ENCODE data around the gene CACNA1B. TPM values are rescaled to one million over a fixed set of nuclear protein-coding genes. Genes with fewer than 3 reads are reported as not detected.

CACNA1B gene
- total RNA-seq, 1 experiment from 2014 or later, result 1.7 TPM

DNA sequence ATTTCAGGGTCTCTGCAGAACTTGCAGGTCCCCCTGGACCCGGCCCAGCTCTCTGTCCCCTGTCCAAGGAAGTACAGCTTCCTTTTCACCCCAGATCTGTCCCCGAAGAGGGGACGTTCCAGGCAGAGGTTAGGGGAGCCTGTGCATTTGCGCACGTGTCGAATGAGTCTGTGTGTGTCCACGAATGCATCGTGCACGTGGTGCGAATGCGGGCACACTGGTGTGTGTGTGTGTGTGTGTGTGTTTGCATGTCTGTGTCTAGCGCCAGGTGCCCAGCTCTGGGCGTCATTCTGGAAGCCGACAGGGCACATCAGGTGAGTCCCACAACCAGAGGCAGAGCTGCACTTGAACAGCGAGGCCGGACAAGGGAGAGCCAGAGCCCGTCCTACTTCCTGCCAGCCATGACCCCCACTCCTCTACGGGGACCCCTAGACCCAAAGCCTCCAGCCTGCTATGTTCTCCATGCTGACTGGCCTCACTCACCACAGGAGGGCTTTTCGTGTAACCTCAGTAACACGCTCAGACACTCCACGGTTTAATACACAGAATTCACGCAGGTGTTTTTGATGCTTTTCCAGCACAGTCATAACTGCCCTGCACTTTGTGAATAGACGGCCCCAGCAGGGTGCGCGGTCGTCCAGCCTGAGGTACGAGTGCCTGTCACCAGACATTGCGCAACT, 41.3 kb upstream of the CACNA1B start:
- H3K27ac ChIP-seq (ENCODE audit: low read depth, low read length), result no peak overlapping the region
- RAD21 ChIA-PET (ENCODE audit: low non-redundant PET in 1 of 2, low total read pairs in 2 of 2, uncharacterized antibody in 2 of 2, unreplicated experiment in 2 of 2), result no interaction called here
- H3K27me3 ChIP-seq (ENCODE audit: insufficient read depth, low read length), result no peaks in the 10 kb centered on the region
- ATAC-seq (no peak; the same call in 1 of the 2 replicates), DNase-seq (ENCODE audit: low read depth, low spot score) (no peak)
- intact Hi-C loops (cut with micrococcal nuclease), result no loop called here
- H3K36me3 ChIP-seq (ENCODE audit: control insufficient read depth in 1 of 2, insufficient read depth in 2 of 2, low read length in 2 of 2), result peaks cover 0 to 8% of the 10 kb centered on the region in 2 experiments; a peak in 2 of 4 replicates
- POLR2A ChIA-PET, result no interaction called here
- no peak overlapping the region for H2AFZ ChIP-seq (ENCODE audit: low read depth, low read length, poor library complexity, severe bottlenecking)
- CTCF ChIA-PET, result no interaction called here
- no peaks in the 10 kb centered on the region for H3K4me1 ChIP-seq (ENCODE audit: control insufficient read depth in 1 of 2, insufficient read depth in 2 of 2, low read length in 2 of 2)
- no peaks in the 10 kb centered on the region for H3K9me3 ChIP-seq (ENCODE audit: control insufficient read depth in 1 of 2, insufficient read depth in 1 of 2, low read depth in 1 of 2, low read length in 2 of 2)
- no peaks in the 10 kb centered on the region for H3K9me2 ChIP-seq (ENCODE audit: insufficient read depth)
- no peaks in the 10 kb centered on the region for H4K20me1 ChIP-seq (ENCODE audit: insufficient read depth)
- BruUV-seq (replicated peaks), result no TSS peak
- H3K4me2 ChIP-seq (ENCODE audit: low read length), result no peak overlapping the region
- no peaks in the 10 kb centered on the region for H3K79me2 ChIP-seq (ENCODE audit: insufficient read depth, low read length)
- no peak for TF ChIP-seq JUND (IDR thresholded peaks at IDR 0.05)
- TF ChIP-seq CEBPB (IDR thresholded peaks at IDR 0.05; ENCODE audit: low read depth), result peak; percentile 19; the same call in 1 of the 2 replicates
- H3K4me3 ChIP-seq (replicated peaks in 1 of 2; ENCODE audit: low read depth in 1 of 2, low read length in 2 of 2), result no peak overlapping the region
- H3K9ac ChIP-seq (ENCODE audit: low read length), result no peak overlapping the region

DNA sequence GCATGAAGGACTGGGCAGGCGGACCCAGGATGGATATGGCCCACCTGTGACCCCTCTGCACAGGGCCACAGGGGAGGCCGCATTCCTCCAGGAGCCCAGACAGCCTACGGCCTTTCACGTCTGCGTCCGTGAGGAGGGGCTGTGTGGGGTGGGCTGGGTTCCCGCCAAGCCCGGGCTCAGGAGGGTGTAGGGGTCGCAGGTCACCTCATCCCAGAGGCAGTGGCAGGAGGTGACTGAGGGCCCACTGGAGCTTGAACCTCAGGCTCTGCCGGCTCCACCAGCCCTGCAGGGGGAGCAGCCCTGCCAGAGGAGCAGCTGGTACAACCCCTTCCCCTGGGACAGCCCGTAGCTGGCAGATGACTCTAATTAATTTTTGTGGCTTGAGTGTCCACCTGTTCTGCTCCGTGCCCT, 40.7 kb upstream of the CACNA1B start:
- Histone ChIP-seq H3K4me1 (ENCODE audit: control insufficient read depth in 1 of 2, insufficient read depth in 2 of 2, low read length in 2 of 2) (no peaks in the 10 kb centered on the region), H3K36me3 (ENCODE audit: control insufficient read depth in 1 of 2, insufficient read depth in 2 of 2, low read length in 2 of 2) (peaks cover 0 to 5% of the 10 kb centered on the region in 2 experiments; a peak in 2 of 4 replicates), H3K9ac (ENCODE audit: low read length) (no peak overlapping the region), H4K20me1 (ENCODE audit: insufficient read depth) (no peaks in the 10 kb centered on the region), H3K27me3 (ENCODE audit: insufficient read depth, low read length) (no peaks in the 10 kb centered on the region), H3K9me2 (ENCODE audit: insufficient read depth) (no peaks in the 10 kb centered on the region), H3K9me3 (ENCODE audit: control insufficient read depth in 1 of 2, insufficient read depth in 1 of 2, low read depth in 1 of 2, low read length in 2 of 2) (no peaks in the 10 kb centered on the region), H3K4me2 (ENCODE audit: low read length) (no peak overlapping the region), H3K4me3 (replicated peaks in 1 of 2; ENCODE audit: low read depth in 1 of 2, low read length in 2 of 2) (no peak overlapping the region), H3K79me2 (ENCODE audit: insufficient read depth, low read length) (no peaks in the 10 kb centered on the region), H3K27ac (ENCODE audit: low read depth, low read length) (no peak overlapping the region), H2AFZ (ENCODE audit: low read depth, low read length, poor library complexity, severe bottlenecking) (no peak overlapping the region)
- TF ChIP-seq ELF1 (IDR thresholded peaks at IDR 0.05; ENCODE audit: borderline replicate concordance, low read depth) (no peak), SIN3A (IDR thresholded peaks at IDR 0.05; ENCODE audit: low read depth) (no peak), ZNF274 (IDR thresholded peaks at IDR 0.05; ENCODE audit: low read depth, low read length) (no peak), FOSL1 (IDR thresholded peaks at IDR 0.05; ENCODE audit: low read depth) (no peak), YY1 (IDR thresholded peaks at IDR 0.05; ENCODE audit: extremely low read depth, insufficient replicate concordance, low read depth, low read length) (no peak)
- intact Hi-C loops (cut with micrococcal nuclease), result no loop called here
- DNase-seq (ENCODE audit: low read depth, low spot score) (no peak), ATAC-seq (peak; percentile 41; the same call in 1 of the 2 replicates)
- ChIA-PET CTCF (no interaction called here), POLR2A (no interaction called here), RAD21 (ENCODE audit: low non-redundant PET in 1 of 2, low total read pairs in 2 of 2, uncharacterized antibody in 2 of 2, unreplicated experiment in 2 of 2) (no interaction called here)
- no TSS peak for BruUV-seq (replicated peaks)
